Thyroid gland (tissue), 4 donors: ENCODE results near the gene VPS35L.

ENCODE experiments used
- POLR2A ChIP-seq, 2 donors: fragments of 450-650 bp; IDR thresholded peaks; one replicate each; pipeline ENCODE4 v1.6.1; 2017; ENCODE audit warnings: antibody characterized with exemption in 2 of 2, mild to moderate bottlenecking in 2 of 2, moderate library complexity in 1 of 2
- TF ChIP-seq, protein P1 (sequence below), 6 experiments: fragments of 200-600 bp in 3 of 6; fragments of 450-650 bp in 3 of 6; sonication (generic) in 3 of 6; IDR thresholded peaks; one replicate each; pipeline ENCODE4 v1.5.1; 2016 to 2019; ENCODE audit warnings: antibody characterized with exemption in 6 of 6, mild to moderate bottlenecking in 2 of 6, inconsistent platforms in 1 of 6, moderate library complexity in 1 of 6

DNA sequence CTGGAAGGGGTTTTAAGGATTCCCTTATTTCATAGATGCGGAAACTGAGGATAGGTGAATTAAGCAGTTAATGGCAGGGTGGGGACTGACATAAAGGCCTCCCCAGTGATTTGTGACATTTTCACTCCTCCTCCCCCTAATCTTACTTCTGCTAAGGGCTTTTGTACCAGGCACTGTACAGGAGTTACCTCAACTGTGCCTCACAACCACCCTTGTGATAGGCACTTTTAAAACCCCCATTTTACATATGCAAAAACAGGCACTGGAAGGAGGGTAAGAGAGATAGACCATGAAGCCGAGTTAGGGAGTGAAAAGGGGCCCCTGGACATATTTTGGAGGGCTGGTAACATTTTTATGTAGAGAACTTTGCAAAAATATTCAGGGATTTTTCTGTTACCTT is 32.7 kb upstream of the VPS35L start:
- TF ChIP-seq, protein P1, sequence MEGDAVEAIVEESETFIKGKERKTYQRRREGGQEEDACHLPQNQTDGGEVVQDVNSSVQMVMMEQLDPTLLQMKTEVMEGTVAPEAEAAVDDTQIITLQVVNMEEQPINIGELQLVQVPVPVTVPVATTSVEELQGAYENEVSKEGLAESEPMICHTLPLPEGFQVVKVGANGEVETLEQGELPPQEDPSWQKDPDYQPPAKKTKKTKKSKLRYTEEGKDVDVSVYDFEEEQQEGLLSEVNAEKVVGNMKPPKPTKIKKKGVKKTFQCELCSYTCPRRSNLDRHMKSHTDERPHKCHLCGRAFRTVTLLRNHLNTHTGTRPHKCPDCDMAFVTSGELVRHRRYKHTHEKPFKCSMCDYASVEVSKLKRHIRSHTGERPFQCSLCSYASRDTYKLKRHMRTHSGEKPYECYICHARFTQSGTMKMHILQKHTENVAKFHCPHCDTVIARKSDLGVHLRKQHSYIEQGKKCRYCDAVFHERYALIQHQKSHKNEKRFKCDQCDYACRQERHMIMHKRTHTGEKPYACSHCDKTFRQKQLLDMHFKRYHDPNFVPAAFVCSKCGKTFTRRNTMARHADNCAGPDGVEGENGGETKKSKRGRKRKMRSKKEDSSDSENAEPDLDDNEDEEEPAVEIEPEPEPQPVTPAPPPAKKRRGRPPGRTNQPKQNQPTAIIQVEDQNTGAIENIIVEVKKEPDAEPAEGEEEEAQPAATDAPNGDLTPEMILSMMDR (IDR thresholded peaks at IDR 0.05) = no peak
- no peak for TF ChIP-seq POLR2A (IDR thresholded peaks at IDR 0.05)
